Upper lobe of right lung (tissue), 1 donor: ENCODE results near the gene MAN2B2. TPM values are rescaled to one million over a fixed set of nuclear protein-coding genes. Genes with fewer than 3 reads are reported as not detected.

Experiments used
- ATAC-seq: fragments of 200-7000 bp; cut with Tn5 transposase; one replicate; pipeline ENCODE4 v1.9.1; 2020; ENCODE audit warnings: mild to moderate bottlenecking, moderate library complexity
- DNase-seq: peaks from one replicate; pipeline ENCODE4 v3.0.0-alpha.2; 2020
- H3K27ac ChIP-seq: fragments of 200-600 bp; one replicate; pipeline ENCODE4 v1.8.0; 2022
- H3K27me3 ChIP-seq: fragments of 200-600 bp; one replicate; pipeline ENCODE4 v1.8.0; 2022; ENCODE audit warnings: mild to moderate bottlenecking
- H3K36me3 ChIP-seq: fragments of 200-600 bp; one replicate; pipeline ENCODE4 v1.8.0; 2022
- H3K4me1 ChIP-seq: fragments of 200-600 bp; one replicate; pipeline ENCODE4 v1.8.0; 2022
- H3K4me3 ChIP-seq: fragments of 200-600 bp; one replicate; pipeline ENCODE4 v1.8.0; 2022; ENCODE audit warnings: mild to moderate bottlenecking
- H3K9me3 ChIP-seq: fragments of 200-600 bp; one replicate; pipeline ENCODE4 v1.8.0; 2022
- CTCF ChIP-seq: fragments of 200-600 bp; IDR thresholded peaks from one replicate; pipeline ENCODE4 v1.8.0; 2022; ENCODE audit warnings: antibody characterized with exemption
- intact Hi-C: fragments of 100-400 bp; cut with DNase I; formaldehyde crosslinking; loops from one replicate; pipeline ENCODE4 v1.11.0; 2022
- total RNA-seq: library from RNA; stranded (reverse); fragmentation: NEBNext Ultra II Directional; extraction: Animal tissue kit (Norgen Biotek cat#: 25700); gene quantifications from one replicate; pipeline ENCODE4 v1.2.1, GENCODE V29; 2021
- donor health status: DM: no; HTN: yes; CAD: no; lungs with severe emphysema.

The MAN2B2 gene
- total RNA-seq, 1 donor from 2014 or later: 39.6 TPM

DNA sequence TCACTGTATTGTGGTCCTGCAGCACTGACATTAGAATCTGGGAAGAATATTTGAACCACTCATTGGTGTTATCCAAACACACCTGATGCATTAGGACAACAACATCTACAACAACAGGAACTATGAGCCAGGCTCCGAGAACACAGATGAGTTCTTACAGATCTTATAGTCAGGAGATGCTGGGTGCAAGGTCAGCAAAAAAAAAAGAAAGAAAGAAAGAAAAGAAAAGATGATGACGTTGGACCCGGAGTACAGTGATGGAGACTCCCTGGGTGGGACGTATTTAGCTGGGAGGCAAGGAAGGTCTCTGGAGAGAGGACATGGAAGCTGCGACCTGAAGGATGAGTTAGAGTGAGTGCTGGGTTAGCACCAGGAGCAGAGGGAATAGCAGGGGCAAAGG is 17.8 kb upstream of the MAN2B2 start:
- Histone ChIP-seq H3K27ac (no peak overlapping the region), H3K4me1 (no peaks in the 10 kb centered on the region), H3K27me3 (peaks cover 44% of the 10 kb centered on the region), H3K9me3 (no peaks in the 10 kb centered on the region), H3K4me3 (no peak overlapping the region), H3K36me3 (no peaks in the 10 kb centered on the region)
- DNase-seq (no peak), ATAC-seq (no peak)
- intact Hi-C loops: no loop called here
- no peak for TF ChIP-seq CTCF

GRCh38 chr4:6557856-6558255 is 17.1 kb upstream of the MAN2B2 start:
- Histone ChIP-seq H3K27me3 (peaks cover 50% of the 10 kb centered on the region), H3K36me3 (no peaks in the 10 kb centered on the region)
- DNase-seq: no peak

GRCh38 chr4:6560416-6561172 is 14.4 kb upstream of the MAN2B2 start:
- Histone ChIP-seq H3K36me3 (no peaks in the 10 kb centered on the region), H3K27me3 (peaks cover 72% of the 10 kb centered on the region), H3K4me3 (no peak overlapping the region), H3K4me1 (peaks cover 8% of the 10 kb centered on the region), H3K9me3 (no peaks in the 10 kb centered on the region), H3K27ac (no peak overlapping the region)
- intact Hi-C loops: no loop called here
- ATAC-seq (no peak), DNase-seq (no peak)
- no peak for TF ChIP-seq CTCF

More at GRCh38 chr4:6557856-6558255, 17.1 kb upstream of the MAN2B2 start:
- ATAC-seq: no peak
- H3K27ac ChIP-seq: no peak overlapping the region
- intact Hi-C loops: no loop called here
- no peak overlapping the region for H3K4me3 ChIP-seq
- no peaks in the 10 kb centered on the region for H3K9me3 ChIP-seq
- peaks cover under 1% of the 10 kb centered on the region for H3K4me1 ChIP-seq
- no peak for TF ChIP-seq CTCF

- TF ChIP-seq CTCF: no peak
- Histone ChIP-seq H3K4me1 (peaks cover 8% of the 10 kb centered on the region), H3K36me3 (no peaks in the 10 kb centered on the region), H3K27ac (no peak overlapping the region), H3K9me3 (no peaks in the 10 kb centered on the region), H3K4me3 (no peak overlapping the region), H3K27me3 (peaks cover 67% of the 10 kb centered on the region)
- intact Hi-C loops: no loop called here
- ATAC-seq: no peak
- DNase-seq: no peak
Observed at GRCh38 chr4:6561173-6561516, 13.8 kb upstream of the MAN2B2 start.

DNA sequence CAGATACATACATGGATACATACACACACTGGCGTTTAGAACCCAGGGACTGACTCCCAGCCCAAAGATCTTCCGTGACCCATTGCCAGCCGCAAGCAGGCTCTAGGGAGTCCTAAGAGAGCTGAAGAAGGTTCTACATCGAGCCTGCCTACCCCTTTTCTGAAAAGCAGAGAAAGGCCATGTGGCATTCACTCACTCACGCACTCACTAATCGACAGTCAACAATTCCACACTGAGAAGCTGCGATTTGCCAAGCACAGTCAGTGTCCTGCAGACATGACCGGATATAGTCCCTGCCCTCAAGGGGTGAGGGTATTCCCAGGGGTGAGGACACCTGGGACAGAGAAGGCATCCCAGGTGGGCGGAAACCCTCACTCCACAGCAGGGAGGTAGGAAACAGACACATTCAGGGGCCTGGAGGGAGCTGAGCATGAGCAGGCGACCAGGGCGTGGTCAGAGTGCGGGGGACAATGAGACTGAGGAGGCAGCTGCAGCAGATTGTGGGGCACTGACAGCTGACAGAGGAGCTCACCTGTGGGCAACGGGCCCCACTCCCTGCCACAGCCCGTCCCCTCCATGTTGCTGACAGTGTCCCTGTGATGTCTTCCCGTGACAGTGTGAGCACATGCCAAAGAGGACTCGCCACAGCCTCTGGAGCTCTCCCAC is 13.2 kb upstream of the MAN2B2 start:
- Histone ChIP-seq H3K27ac (no peak overlapping the region), H3K27me3 (peaks cover 60% of the 10 kb centered on the region), H3K4me1 (peaks cover 8% of the 10 kb centered on the region), H3K36me3 (no peaks in the 10 kb centered on the region), H3K4me3 (no peak overlapping the region), H3K9me3 (no peaks in the 10 kb centered on the region)
- intact Hi-C loops: no loop called here
- DNase-seq (no peak), ATAC-seq (no peak)
- TF ChIP-seq CTCF: no peak
